Sigmoid colon (tissue), 4 donors: ENCODE data around the gene BEST3.

Experiments
- CTCF ChIP-seq, 4 experiments: fragments of 450-650 bp in 3 of 4; fragments of 200-600 bp in 1 of 4; IDR thresholded peaks; one replicate each; pipeline ENCODE4 v1.5.1; 2016 to 2019; ENCODE audit warnings: antibody characterized with exemption in 4 of 4, mild to moderate bottlenecking in 3 of 4, moderate library complexity in 2 of 4
- EP300 ChIP-seq, 4 donors: sonication (generic); formaldehyde crosslinking; IDR thresholded peaks; one replicate each; pipeline ENCODE4 v1.6.1; 2017; ENCODE audit warnings: antibody characterized with exemption in 4 of 4

DNA sequence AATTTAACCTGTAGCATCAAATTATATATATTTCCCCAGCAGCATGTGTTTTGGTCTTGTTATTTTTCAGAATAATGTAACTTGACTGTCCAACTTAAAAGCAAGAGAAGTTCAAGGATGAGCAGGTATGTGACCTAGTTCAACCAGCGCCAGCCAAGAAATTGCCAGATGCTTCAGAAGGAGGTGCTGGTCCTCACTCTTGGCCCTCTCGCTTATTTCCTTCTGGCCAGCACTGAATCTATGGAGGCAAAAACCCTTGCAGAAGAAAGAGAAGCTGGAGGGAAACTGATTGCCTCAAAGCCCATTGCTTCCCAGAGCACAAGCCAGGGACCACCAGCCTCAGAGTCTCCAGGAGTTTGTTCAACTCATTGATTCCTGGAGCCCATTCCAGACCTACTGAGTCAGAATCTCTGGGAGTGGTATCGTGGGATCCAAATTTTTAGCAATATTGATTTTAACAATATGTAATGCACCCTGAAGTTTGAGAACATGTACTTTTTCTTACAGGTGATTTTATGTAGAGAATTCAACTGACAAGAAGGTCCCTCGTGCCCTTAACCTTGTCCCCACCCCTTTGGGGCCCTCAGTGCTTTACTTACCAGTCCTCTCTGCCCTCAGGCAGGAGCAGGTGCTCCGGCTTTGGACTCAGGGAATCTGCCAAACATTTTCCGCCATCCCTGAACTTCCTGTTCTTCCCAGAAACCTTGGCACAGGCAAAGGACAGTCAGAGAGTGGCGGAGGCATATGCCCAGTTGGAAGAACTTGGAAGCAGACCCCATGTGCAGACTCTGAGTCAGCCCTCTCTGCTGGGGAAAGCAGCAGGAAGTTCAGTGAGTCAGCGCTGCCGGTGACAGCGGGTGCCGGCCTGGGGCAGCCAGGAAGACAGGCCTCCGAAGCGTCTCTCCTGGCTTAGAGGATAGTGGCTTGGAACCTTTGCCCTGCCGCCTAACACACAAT lies 10.4 kb downstream of the BEST3 start:
- TF ChIP-seq CTCF (IDR thresholded peaks at IDR 0.05) (no peak), EP300 (IDR thresholded peaks at IDR 0.05) (no peak)
